ENCODE data around the gene ARSJ.

GRCh38 chr4:113971706-113972360, 7.6 kb downstream of the ARSJ start:
- no peak for TF ChIP-seq LEF1 (IDR thresholded peaks at IDR 0.05; ENCODE audit: borderline replicate concordance)
- TF ChIP-seq SUZ12 (IDR thresholded peaks at IDR 0.05) = no peak
- TF ChIP-seq FOXA1 (IDR thresholded peaks at IDR 0.05) = no peak
- no peak for TF ChIP-seq NFRKB (IDR thresholded peaks at IDR 0.05)
